Peyer's patch (tissue), 4 donors: ENCODE data around the gene LCLAT1. TPM values are rescaled to one million over a fixed set of nuclear protein-coding genes. Genes with fewer than 3 reads are reported as not detected.

ENCODE experiments used
- DNase-seq, 3 donors: peaks; one replicate each; pipeline ENCODE4 v3.0.0-alpha.2; 2017 to 2019
- H3K27ac ChIP-seq, 4 donors: fragments of 200-600 bp; sonication (generic); one replicate each; pipeline ENCODE4 v1.5.1; 2016 to 2019
- H3K27me3 ChIP-seq, 2 donors: fragments of 200-600 bp; sonication (generic); one replicate each; pipeline ENCODE4 v1.5.1; 2019
- H3K36me3 ChIP-seq, 3 donors: fragments of 200-600 bp; sonication (generic); one replicate each; pipeline ENCODE4 v1.5.1; 2016 to 2019
- H3K4me1 ChIP-seq, 4 donors: fragments of 200-600 bp; sonication (generic); one replicate each; pipeline ENCODE4 v1.5.1; 2016 to 2019
- H3K4me3 ChIP-seq, 4 donors: fragments of 200-600 bp; sonication (generic); 1 replicate in 3 of 4; 2 replicates in 1 of 4; pipeline ENCODE4 v1.5.1; 2016 to 2019; ENCODE audit warnings: mild to moderate bottlenecking in 1 of 4
- H3K9me3 ChIP-seq, 4 donors: fragments of 200-600 bp; sonication (generic); one replicate each; pipeline ENCODE4 v1.5.1; 2016 to 2019; ENCODE audit warnings: mild to moderate bottlenecking in 1 of 4
- POLR2A ChIP-seq, 2 donors: fragments of 450-650 bp; IDR thresholded peaks; one replicate each; pipeline ENCODE4 v1.5.1; 2017; ENCODE audit warnings: antibody characterized with exemption in 2 of 2, mild to moderate bottlenecking in 2 of 2, moderate library complexity in 2 of 2
- total RNA-seq, 4 donors: library from RNA; depleted of rRNA; stranded (reverse); fragments of >200 nt; gene quantifications; one replicate each; pipeline ENCODE4 v1.1.0, GENCODE V29; 2016
- TF ChIP-seq, protein P1 (sequence below), 6 experiments: fragments of 450-650 bp in 4 of 6; fragments of 200-600 bp in 2 of 6; sonication (generic) in 1 of 6; IDR thresholded peaks; one replicate each; pipeline ENCODE4 v1.5.1; 2017 to 2019; ENCODE audit warnings: antibody characterized with exemption in 6 of 6, mild to moderate bottlenecking in 3 of 6, moderate library complexity in 1 of 6

The LCLAT1 gene
- total RNA-seq, 4 donors from 2014 or later, result 10.7 to 60.8 (median 24.9) TPM

DNA sequence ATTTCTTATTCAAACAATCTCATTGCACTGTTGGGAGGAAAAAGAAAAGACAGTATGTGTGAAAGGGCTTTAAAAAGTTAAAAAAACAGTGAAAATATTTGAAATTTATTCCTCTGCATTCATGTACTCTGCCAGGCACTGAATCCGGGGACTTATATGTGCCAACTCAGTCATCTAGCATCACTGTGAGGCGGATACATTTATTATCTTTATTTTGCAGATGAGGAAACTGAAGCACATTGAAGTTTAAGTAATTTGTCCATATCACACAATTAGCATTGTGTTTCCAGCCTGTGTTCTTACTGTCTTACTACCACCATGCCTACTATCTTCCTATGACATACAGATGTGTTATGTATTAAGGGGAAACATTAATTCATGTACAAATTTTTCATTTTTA, 1.8 kb downstream of the LCLAT1 start:
- H3K36me3 ChIP-seq, result no peaks in the 10 kb centered on the region
- H3K4me1 ChIP-seq, result peaks cover 0 to 33% (median 0%) of the 10 kb centered on the region in 4 donors
- H3K9me3 ChIP-seq, result no peaks in the 10 kb centered on the region
- no peak for DNase-seq
- TF ChIP-seq, protein P1, sequence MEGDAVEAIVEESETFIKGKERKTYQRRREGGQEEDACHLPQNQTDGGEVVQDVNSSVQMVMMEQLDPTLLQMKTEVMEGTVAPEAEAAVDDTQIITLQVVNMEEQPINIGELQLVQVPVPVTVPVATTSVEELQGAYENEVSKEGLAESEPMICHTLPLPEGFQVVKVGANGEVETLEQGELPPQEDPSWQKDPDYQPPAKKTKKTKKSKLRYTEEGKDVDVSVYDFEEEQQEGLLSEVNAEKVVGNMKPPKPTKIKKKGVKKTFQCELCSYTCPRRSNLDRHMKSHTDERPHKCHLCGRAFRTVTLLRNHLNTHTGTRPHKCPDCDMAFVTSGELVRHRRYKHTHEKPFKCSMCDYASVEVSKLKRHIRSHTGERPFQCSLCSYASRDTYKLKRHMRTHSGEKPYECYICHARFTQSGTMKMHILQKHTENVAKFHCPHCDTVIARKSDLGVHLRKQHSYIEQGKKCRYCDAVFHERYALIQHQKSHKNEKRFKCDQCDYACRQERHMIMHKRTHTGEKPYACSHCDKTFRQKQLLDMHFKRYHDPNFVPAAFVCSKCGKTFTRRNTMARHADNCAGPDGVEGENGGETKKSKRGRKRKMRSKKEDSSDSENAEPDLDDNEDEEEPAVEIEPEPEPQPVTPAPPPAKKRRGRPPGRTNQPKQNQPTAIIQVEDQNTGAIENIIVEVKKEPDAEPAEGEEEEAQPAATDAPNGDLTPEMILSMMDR (IDR thresholded peaks at IDR 0.05), result no peak
- no peak for TF ChIP-seq POLR2A (IDR thresholded peaks at IDR 0.05)
- H3K4me3 ChIP-seq, result peak overlapping the region in 2 of 4 donors; percentile 5 to 94
- no peaks in the 10 kb centered on the region for H3K27me3 ChIP-seq
- peak overlapping the region in 2 of 4 donors; percentile 81 to 82 for H3K27ac ChIP-seq

DNA sequence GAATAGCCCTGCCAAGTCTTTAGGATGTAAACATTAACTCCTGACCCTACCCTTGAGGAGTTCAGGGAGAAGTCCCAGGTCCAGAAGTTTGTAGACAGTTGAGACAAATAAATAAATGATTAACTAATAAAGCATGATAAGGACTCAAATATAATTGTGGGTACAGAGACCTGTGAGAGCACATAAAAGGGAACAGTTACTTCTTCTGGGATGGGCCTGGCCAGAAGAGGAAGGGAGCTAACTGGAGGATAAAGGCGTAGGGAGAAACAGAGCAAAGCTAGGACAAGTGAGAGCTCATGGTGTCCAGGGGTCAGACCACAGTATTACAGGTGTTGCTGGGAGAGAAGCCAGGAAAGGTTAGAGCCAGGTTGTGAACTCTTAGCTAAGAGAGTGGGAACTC, 3.0 kb downstream of the LCLAT1 start:
- DNase-seq, result peak in 1 of 3 donors; percentile 56
- Histone ChIP-seq H3K36me3 (no peaks in the 10 kb centered on the region), H3K4me3 (no peak overlapping the region), H3K9me3 (no peaks in the 10 kb centered on the region), H3K27me3 (no peaks in the 10 kb centered on the region), H3K4me1 (peaks cover 0 to 33% (median 0%) of the 10 kb centered on the region in 4 donors), H3K27ac (peak overlapping the region in 1 of 4 donors; percentile 7)
- no peak for TF ChIP-seq POLR2A (IDR thresholded peaks at IDR 0.05)
- TF ChIP-seq, protein P1 (IDR thresholded peaks at IDR 0.05), result peak in 1 of 6 experiments; percentile 4

DNA sequence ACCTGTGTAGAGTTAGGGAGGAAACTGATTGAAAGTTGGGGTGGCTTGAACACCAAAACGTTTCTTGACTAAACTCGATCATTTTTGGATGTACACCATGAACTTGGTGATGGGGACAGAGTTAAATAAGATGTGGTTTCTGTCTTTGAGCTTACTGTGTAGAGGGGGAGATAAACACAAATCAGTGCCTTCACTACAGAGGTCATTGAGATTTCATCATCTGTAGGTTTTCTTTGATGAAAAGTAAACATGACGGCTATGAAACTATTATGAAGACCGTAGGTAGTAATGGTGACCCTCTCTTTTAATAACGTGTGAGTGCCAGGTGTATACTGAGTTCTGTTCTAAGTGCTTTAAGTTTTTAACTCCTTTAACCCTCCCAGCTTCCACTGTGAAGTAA, 6.5 kb downstream of the LCLAT1 start:
- Histone ChIP-seq H3K4me1 (peaks cover 0 to 25% (median 1%) of the 10 kb centered on the region in 4 donors), H3K27me3 (no peaks in the 10 kb centered on the region), H3K27ac (no peak overlapping the region), H3K9me3 (no peaks in the 10 kb centered on the region), H3K4me3 (no peak overlapping the region), H3K36me3 (no peaks in the 10 kb centered on the region)
- no peak for TF ChIP-seq POLR2A (IDR thresholded peaks at IDR 0.05)
- TF ChIP-seq, protein P1 (IDR thresholded peaks at IDR 0.05), result no peak
- DNase-seq, result no peak

DNA sequence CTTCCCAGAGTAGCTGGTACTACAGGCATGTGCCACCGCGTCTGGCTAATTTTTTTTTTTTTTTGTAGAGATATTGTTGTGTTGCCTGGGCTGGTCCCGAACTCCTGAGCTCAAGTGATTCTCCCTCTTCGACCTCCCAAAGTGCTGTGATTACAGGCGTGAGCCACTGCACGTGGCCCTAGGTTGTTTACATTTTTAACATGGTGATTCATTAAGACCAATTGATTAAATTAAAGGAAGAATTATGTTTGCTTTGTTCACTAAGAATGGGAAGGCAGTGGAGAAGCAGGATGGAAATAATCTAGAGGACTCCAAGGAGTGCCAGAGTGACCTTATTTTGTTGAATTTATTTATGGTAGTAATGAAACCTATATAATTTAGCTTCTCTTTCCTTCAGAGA, 7.5 kb downstream of the LCLAT1 start:
- Histone ChIP-seq H3K36me3 (no peaks in the 10 kb centered on the region), H3K9me3 (no peaks in the 10 kb centered on the region), H3K4me1 (peaks cover 0 to 25% (median 2%) of the 10 kb centered on the region in 4 donors), H3K27ac (peak overlapping the region in 1 of 4 donors; percentile 64), H3K4me3 (no peak overlapping the region), H3K27me3 (no peaks in the 10 kb centered on the region)
- DNase-seq, result no peak
- TF ChIP-seq, protein P1 (IDR thresholded peaks at IDR 0.05), result no peak
- TF ChIP-seq POLR2A (IDR thresholded peaks at IDR 0.05), result no peak

DNA sequence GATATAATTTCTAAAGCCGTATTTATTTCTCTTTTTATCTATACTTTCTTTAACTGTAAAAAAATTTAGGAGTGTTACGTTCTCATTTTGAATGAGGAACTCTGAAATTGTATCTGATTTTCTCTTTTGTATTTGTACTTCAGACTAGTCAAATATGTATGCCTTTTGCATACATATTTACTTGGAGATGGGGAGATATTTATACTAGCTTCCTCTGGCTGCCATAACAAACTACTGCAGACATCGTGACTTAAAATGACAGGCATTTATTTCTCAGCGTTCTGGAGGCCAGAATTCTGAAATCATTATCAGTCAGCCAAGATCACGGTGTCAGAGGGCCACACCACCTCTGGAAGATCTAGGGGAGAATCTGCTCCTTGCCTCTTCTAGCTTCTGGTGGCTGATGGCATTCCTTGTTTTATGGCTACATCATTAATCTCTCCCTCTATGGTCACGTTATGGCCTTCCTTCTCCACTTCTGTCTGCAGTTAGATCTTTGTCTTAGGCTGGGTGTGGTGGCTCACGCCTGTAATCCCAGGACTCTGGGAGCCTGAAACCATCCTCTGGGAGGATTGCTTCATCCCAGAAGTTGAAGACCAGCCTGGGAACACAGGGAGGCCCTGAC, 8.2 kb downstream of the LCLAT1 start:
- DNase-seq, result no peak
- Histone ChIP-seq H3K27me3 (no peaks in the 10 kb centered on the region), H3K4me3 (no peak overlapping the region), H3K9me3 (no peaks in the 10 kb centered on the region), H3K27ac (peak overlapping the region in 2 of 4 donors; percentile 3 to 64), H3K4me1 (peaks cover 0 to 24% (median 2%) of the 10 kb centered on the region in 4 donors), H3K36me3 (no peaks in the 10 kb centered on the region)
- no peak for TF ChIP-seq POLR2A (IDR thresholded peaks at IDR 0.05)
- TF ChIP-seq, protein P1 (IDR thresholded peaks at IDR 0.05), result no peak
